GM10248 (cell line): Measurements from ENCODE around the gene GEMIN8.

ENCODE experiments used
- CTCF ChIA-PET: fragments of 300-600 bp; sonication (Branson Sonifier 250); formaldehyde crosslinking; extraction: SDS; loops from one replicate; lab custom pipeline; 2021; ENCODE audit warnings: antibody characterized with exemption; lab: Yijun Ruan, JAX
- POLR2A ChIA-PET: fragments of 350-650 bp; sonication (Branson Sonifier 250); formaldehyde crosslinking; extraction: SDS; loops from one replicate; lab custom pipeline; 2020; ENCODE audit warnings: antibody characterized with exemption; lab: Yijun Ruan, JAX
- DNase-seq: peaks from one replicate; pipeline ENCODE4 v3.0.0; 2012; ENCODE audit errors: extremely low spot score
- TF ChIP-seq, protein P1 (sequence below): IDR thresholded peaks from 2 replicates; pipeline ENCODE4 v1.5.1; 2012; ENCODE audit warnings: mild to moderate bottlenecking, low read depth; ENCODE audit errors: extremely low read depth, missing control alignments, control extremely low read depth

The GEMIN8 gene, protein sequence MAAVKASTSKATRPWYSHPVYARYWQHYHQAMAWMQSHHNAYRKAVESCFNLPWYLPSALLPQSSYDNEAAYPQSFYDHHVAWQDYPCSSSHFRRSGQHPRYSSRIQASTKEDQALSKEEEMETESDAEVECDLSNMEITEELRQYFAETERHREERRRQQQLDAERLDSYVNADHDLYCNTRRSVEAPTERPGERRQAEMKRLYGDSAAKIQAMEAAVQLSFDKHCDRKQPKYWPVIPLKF

DNA sequence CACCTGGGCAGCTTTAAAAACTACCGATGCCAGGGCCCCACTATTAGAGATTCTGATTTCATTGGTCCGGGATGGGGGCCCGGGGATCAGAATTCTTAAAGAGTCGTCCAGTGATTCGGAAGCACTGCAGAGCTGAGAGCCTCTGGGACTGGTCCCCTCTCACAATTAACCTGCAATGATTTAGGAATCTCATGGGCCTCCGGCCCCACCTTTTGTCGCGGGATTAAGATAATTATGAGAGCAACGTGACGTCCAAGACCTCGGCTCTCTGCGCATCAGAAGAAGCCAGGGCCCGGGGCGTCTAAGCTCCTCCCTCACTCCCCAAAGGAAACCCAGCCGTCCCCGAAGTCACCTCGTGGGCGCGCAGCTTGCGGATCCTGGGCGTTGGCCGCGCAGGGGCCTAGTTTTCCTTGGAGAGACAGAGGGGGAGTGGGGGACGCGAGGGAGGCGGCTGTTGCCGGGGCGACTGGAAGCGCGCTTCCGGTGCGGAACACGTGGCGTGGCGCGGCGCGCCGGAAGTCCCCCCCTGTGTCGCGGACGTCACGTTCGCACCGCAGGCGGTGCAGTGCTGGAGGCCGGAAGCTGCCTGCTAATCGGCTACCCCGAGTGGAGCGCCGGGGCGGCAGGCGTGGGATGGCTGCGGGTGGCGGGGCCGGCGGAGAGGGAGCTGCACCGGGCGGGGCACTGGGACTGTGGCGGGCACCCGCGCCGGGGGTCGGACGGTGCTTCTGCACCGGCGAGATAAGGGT is at the start of gene GEMIN8:
Gene GEMIN8, minus strand, starts transcription at position 468 of the 749 bp plus-strand sequence. CDS start 8,414 bp downstream, outside the sequence.
- TF ChIP-seq, protein P1, sequence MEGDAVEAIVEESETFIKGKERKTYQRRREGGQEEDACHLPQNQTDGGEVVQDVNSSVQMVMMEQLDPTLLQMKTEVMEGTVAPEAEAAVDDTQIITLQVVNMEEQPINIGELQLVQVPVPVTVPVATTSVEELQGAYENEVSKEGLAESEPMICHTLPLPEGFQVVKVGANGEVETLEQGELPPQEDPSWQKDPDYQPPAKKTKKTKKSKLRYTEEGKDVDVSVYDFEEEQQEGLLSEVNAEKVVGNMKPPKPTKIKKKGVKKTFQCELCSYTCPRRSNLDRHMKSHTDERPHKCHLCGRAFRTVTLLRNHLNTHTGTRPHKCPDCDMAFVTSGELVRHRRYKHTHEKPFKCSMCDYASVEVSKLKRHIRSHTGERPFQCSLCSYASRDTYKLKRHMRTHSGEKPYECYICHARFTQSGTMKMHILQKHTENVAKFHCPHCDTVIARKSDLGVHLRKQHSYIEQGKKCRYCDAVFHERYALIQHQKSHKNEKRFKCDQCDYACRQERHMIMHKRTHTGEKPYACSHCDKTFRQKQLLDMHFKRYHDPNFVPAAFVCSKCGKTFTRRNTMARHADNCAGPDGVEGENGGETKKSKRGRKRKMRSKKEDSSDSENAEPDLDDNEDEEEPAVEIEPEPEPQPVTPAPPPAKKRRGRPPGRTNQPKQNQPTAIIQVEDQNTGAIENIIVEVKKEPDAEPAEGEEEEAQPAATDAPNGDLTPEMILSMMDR: no peak
- peak; percentile 80 for DNase-seq
- CTCF ChIA-PET: interaction anchor here (0.9 to 2.1 kb wide), 8 partner anchors 10 to 1320 kb away, joined by 3 to 9 read pairs (median 4); no protein-coding TSS in a partner anchor
- POLR2A ChIA-PET: no interaction called here

DNA sequence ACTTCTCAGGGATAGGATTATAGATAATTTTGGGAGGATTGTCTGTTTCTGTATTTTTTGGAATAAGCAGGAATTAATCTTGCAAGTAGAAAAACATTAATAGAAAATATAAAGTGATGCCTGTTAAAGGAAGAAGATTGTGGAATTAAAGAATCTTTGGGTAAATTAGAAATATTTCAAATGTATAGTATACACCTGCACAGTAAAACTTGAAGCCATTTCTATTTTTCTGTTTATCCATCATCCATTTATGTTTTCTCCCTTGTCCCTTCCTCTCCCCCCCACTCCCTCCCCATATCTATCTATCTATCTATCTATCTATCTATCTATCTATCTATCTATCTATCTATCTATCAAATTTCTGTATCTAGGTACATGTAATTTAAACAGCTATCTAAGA is 46.9 kb upstream of the GEMIN8 start:
- DNase-seq: no peak
- ChIA-PET POLR2A (no interaction called here), CTCF (no interaction called here)
- TF ChIP-seq, protein P1: no peak

DNA sequence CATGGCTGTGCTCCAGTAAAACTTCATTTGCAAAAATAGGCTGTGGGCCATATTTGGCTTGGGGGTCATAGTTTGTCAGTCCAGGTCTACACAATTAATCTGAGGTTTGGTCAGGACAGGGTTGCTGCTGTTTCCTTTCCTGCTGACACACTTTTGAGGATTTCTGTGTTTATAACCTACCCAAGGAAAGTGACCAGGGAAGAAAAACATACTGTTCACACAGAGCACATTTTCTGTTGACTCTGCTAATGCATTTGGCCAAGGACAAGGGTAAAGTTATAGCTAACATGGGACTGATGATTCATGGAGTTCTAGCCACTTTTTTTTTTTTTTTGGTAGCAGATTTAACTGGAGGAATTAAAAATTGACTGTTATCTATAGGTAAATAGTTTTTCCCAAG is 43.9 kb upstream of the GEMIN8 start:
- DNase-seq: no peak
- CTCF ChIA-PET: no interaction called here
- POLR2A ChIA-PET: no interaction called here
- TF ChIP-seq, protein P1: no peak

DNA sequence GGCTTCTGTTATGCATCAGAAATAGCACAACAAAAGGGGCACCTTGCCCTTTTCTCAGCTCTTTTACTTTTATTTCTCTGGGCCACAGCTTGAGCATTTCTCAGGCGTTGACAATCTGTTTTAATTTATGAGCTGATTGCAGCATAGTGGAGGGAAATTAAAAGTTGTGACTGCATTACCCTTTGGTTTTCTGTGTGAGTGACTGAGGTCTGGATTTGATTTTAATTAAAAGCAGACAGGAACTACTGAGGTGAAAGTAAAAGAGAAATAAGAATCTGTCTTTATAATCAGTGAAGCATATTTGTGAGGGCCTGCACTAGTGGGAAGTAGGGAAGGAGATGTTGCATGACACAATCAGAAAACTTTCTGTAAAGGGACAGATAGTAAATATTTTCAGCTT is 43.4 kb upstream of the GEMIN8 start:
- TF ChIP-seq, protein P1: no peak
- ChIA-PET CTCF (interaction anchor here (1.1 kb wide), 1 partner anchor 10 kb away, joined by 3 read pairs; no protein-coding TSS in a partner anchor), POLR2A (no interaction called here)
- DNase-seq: no peak

DNA sequence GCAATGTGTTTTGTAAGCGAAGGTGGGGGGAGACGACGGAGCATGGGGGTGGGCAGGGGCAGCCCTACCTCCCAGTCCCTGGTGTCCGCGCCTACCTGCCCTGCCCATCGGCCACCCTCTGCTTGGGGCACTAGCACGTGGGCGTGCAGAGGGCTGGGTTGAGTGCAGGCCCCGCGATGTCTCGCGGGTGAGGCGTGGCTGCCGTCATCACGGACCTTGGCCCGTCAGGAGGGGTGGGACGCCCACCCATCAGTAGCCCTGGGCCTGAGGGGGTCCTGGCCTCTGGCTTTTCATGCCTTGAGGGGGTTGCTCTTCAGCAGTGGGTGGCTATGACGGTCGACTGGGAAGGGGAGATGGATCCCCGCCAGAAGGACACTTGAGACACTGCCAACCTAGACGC is 36.1 kb upstream of the GEMIN8 start:
- TF ChIP-seq, protein P1: no peak
- ChIA-PET CTCF (no interaction called here), POLR2A (no interaction called here)
- no peak for DNase-seq

DNA sequence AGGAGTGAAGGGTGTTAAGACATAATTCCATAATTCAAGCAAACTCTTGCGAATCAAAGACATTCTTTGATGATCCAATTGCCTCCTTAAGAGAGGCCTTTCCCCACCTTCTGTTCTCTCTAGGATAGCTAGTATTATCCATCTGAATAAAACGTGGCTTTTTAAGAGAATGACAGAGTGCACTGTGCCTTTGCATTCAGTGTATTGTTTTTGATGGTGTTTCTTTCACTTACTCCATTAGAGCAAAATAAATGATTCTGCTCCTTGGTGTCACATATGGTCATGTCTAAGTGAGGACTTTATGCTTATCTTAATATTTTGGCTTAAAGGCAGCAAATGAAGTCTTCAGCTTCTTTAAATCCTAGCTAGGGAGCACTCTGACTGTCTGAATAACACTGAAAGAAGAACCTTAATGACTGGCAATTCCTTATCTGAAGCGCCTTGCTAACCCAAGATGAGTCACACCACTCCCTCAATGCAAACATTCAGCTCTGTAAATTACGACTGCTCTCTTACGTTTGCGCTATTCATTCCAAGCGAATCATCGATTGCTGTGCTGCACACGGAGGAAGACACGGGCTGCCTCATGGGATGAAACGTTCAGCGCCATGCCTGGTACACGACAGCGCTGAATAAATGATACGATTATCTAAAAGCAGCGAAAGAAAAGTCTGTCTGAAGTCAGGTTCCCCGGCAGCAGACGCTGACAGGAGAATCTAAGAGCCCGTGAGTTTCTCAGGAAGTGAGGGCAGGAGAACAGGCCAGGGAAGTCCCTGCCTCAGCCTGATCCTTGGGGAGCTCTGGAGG is 35.1 kb upstream of the GEMIN8 start:
- DNase-seq: no peak
- CTCF ChIA-PET: no interaction called here
- POLR2A ChIA-PET: no interaction called here
- TF ChIP-seq, protein P1: no peak
